DMS153 treated with DMSO at 0.1 percent for 48 hours (cell line): ENCODE data around the gene EPHA8.

Source experiments
- DNase-seq: peaks from one replicate; lab custom pipeline; 2025; ENCODE audit not compliant: unreplicated experiment; lab: John Stamatoyannopoulos, UW

EPHA8 gene

DNA sequence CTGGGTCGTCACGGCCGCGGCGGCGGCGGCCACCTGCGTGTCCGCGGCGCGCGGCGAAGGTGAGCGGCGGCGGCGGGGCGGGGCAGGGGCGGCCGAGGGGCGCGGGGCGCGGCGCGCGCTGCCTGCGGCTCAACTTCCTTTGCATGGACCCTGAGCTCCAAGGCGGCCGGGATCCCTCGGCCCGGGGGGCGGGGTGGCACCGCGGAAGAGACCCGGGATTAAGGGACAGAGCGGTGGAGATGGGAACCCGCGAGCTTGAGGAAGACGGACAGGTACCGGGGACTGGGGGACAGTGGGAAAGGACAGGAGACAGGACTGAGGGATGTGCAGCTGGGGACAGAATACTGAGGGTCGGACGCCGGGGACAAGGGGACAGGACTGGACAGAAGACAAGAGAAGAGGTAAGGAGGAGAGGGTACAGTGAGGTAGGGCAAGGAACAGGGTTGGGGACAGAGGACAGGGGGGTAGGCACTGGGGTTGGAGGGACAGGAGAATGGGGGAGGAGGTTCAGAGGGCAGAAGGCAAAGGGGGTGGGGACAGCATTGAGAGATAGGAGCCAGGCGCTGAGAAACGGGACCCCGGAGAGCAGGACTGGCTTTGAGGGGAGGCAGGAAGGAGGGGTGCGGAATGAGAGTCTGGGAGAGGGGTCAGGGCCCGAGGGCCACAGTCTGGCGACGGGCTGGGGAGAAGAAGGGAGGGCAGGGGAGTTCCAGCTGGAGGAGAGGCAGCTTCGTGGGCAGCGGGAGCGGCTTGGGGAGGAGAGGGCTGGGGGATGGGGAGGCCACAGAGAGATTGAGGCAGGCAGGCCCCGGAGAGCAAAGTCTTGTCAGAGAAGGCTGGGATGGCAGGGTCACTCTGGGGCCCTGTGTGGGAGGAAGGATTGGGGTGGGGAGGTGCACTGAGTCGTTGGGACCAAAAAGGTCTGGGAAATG, 648 bp downstream of the EPHA8 start:
- DNase-seq, result no peak

DNA sequence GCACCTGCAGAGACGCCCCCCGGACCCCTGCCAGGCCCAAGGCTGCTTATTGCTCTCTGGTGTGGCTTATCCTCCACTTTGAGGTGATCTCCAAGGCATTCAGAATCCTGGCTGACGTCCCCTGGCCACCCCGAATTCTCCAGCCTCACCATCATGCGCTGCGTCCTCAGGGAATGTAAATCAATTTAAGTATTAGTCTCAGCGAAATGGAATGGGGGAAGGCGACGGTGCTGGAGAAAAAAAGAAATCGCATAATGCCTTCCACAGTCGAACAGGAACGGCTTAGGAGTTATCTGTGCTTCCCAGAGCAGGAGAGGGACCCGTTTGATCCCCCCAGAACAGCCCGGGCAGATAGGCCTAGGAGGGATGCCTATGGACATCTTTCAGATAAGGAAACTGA, 2.9 kb downstream of the EPHA8 start:
- no peak for DNase-seq

DNA sequence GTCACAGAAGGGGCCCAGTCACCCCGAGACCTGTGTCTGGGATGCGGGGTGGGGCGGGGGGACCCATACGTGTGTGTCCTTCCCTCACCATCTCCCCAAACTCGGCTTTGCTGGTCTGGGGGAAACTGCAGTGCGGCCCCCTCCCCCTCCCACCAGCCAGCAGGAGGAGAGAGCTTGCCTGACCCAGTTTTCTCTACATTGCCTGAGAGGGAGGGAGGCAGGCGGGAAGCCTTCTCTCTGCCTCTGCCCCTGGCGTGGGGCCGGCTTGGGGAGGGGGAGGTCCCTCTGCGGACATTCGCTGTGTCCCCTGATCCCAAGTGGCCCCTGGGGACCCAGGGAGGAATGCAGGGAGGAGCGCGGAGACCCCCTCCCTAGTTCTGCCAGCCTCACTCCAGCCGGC, 3.9 kb downstream of the EPHA8 start:
- no peak for DNase-seq

GRCh38 chr1:22567994-22568393, 4.7 kb downstream of the EPHA8 start:
- DNase-seq, result no peak

DNA sequence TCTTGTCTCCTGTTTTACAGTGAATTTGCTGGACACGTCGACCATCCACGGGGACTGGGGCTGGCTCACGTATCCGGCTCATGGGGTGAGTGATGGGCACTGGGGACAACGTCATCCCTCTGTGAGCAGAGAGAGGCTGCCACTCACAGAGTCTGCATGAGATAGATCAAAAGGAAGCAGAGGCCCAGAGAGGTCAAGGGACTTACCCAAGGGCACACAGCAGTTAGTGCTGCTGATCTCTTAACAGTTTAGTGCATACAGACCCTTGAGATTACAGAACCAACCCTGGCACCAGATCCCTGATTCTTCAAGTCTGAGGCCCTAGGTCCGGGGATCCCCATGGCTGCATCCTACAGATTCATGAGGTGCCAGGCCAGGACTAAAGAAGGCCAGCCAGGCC, 6.0 kb downstream of the EPHA8 start:
- DNase-seq, result no peak

GRCh38 chr1:22570140-22570909, 7.0 kb downstream of the EPHA8 start:
- no peak for DNase-seq

GRCh38 chr1:22572818-22573217, 9.5 kb downstream of the EPHA8 start:
- no peak for DNase-seq

DNA sequence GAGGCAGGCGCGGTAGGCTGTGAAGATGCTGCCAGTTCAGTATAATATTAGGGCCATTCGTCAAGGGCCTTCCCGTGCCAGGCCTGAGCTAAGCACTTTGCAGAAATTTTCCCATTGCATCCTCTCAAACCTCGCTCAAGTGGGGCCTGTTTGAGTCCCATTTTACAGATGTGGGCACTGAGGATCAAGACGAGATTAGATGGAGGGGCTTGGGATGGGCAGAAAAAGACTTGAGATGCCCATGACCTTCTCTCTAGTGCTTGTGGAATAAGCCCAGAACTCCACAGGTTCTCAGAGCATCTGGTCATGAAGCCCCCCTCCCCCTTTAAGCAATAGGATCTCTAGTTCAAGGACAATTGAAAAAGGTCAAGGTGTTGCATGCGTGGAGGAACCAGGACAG, 9.9 kb downstream of the EPHA8 start:
- no peak for DNase-seq

DNA sequence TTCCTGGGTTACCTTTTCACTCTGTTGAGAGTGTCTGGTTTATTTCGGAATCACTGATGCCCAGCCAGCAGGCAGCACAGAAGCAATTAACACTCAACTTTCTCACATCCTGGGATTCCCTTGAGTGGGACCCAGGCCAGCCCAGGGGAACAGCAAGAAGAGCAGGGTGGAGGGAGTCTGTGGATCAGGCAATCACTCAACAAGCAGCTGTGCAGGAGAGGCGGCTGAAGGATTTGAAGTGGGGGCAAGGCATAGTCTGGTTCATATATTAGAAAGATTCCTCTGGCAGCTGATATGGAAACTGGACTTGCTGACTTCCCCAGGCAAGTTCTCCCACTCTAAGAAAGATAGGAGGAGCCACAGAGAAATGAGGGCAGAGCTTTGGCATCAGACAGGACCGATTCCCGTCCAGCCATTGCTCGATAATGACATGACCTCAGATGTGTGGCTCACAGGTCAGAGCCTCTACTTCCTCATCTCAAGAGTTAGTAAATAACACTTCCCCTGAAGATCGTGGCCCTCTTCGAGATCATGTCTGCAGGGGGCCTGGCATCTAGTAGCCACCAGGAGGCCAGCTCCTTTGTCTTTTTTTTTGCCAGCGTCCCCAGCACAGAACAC, 12.4 kb downstream of the EPHA8 start:
- DNase-seq, result no peak

- DNase-seq, result no peak
These were observed 12.9 kb downstream of the EPHA8 start for GRCh38 chr1:22576150-22576544.

GRCh38 chr1:22576617-22577016, 13.3 kb downstream of the EPHA8 start:
- no peak for DNase-seq

GRCh38 chr1:22578732-22579361, 15.6 kb downstream of the EPHA8 start:
- no peak for DNase-seq

DNA sequence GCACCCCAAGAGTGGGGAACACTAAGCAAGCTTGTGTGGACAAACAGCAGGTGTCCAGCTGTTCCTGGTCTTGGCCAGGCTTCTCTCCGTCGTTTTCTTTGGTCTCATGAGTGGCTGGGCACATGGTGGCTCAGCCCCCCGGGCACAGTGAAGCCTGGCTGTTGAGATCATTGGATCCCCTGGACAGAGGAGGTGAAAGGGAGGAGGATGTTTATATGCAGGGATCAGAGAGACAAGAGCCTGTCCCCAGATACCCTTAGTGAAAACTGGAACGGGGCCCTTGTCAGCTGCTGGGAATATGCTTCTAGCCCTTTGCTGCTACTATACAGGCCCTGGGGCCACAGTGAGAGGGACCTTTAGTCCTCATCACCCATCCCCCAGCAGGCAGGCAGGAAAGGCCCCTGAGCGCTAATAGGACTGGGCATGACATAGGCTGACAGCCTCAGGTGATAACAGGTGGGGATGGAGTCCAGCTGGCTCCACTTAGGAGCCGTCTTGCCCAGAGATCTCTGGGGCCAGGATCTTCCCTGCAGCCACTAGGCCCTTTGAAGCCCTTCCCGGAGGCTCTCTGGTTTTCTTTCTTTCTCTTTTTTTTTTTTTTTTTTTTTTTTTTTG, 16.4 kb downstream of the EPHA8 start:
- DNase-seq, result no peak

DNA sequence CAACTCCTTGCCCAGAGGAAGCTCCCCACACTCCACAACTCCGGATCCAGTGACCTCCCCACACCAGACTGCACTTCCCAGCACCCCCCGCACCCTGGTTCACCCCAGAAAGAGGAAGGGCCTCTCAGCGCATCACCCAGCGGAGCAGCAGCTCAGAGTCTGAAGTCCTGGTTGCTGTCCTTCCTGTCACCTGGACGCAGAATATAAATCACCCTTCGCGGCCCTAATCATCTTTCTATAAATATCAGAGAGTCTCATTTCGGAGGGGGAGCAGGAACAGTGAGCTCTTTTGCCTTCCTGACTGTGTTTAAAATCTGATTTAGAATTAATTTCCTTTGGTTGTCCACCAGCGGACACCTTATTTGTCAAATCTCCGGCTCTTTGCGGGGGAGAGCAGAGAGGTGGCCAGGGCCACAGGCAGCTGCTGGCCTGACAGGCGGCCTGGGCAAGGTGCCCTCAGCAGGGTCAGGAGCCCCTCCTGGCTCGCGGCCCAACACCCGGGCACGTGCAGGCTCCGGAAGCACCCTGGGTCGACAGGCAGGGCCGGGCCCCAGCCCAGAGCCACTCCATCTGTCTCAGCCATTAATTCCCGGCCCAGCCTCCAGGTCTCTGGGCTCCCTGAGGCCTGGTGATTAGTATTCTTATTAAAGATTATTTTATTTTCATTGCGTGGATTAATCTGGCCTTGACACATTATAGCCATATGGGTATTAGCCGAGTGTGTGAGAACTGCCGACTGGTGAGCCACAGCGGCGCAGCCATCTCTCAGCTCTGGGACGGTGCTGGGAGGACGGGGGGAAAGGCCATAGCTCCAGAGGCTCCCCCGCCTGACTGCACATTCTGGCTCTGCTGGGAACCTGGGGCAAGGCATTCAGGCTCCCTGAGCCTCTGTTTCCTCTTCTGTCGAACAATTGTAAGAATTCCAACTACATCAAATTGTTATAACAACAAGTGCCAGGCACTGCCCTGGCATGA, 19.7 kb downstream of the EPHA8 start:
- DNase-seq, result no peak

GRCh38 chr1:22584001-22584562, 20.8 kb downstream of the EPHA8 start:
- no peak for DNase-seq

DNA sequence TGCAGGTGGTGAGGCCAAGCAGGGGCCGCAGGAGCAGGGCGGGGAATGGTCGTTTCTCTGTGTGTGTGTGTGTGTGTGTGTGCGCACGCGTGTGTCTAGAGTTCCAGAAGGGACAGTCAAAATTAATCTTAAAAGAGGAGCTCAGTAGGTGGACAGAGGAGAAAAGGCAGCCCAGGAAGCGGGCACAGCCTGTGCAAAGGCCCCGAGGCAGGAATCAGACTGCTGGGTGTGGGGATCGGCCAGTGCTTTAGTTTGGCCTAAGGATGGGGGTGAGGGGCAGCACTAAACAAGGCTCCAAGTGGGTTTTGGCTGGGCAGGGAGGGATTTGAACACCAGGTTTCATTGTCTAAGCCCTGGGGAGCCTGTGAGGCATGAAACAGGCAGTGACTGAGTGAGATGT, 21.7 kb downstream of the EPHA8 start:
- no peak for DNase-seq

GRCh38 chr1:22585471-22585870, 22.2 kb downstream of the EPHA8 start:
- DNase-seq, result no peak

DNA sequence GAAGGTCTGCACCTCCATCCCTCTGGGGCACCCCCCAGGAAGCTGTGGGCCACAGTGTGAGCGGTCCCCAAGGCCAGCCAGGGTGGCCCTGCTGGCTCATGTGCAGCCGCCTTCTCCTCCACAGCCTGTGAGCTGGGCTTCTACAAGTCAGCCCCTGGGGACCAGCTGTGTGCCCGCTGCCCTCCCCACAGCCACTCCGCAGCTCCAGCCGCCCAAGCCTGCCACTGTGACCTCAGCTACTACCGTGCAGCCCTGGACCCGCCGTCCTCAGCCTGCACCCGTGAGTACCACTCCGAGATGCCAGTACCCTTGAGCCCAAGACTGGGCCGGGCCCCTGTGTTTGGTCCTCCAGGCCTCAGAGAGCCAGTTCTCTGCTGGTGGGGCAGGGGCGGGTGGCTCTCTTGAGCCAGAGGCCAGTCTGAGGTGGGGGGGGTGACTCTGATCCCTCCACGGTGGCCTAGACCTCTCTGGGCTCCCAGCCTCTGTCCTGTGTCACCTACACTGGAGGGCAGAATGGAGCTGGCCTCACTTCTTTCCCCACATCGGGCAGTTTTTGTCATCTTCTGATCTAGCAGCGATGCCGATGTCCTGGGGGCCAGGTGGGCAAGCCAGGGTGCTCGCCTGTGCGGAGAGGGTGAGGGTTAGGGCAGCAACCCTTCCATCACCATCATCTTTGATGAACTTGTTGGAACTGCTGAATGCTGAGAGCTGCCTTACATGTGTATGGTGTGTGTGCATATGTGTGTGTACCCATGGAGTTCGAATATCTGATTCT, 23.3 kb downstream of the EPHA8 start:
- DNase-seq, result no peak

DNA sequence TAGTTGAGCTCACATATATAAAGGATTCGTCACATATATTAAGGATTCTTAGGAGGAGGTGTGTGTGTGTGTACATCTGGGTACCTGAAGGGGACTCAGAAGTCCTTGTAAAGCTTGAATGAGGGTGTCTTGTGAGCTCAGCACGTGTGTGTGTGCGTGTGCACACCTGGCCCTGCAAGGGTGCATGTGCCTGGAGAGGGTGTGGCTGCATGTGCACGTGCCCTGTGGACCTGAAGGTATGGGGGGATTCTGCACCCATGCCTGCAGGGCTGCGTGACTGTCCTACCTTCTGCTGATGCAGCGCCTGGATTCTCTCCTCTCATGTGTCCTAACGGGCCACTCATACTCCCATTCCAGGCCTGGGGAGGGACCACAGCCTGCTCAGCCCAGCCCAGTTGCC, 24.0 kb downstream of the EPHA8 start:
- no peak for DNase-seq
